HG03064 (cell line): ENCODE measurements around the gene RCL1.

ENCODE experiments used
- ATAC-seq: cut with Tn5 transposase; IDR thresholded peaks from one replicate; pipeline ENCODE4 v1.9.1; 2021; ENCODE audit warnings: low read depth; ENCODE audit not compliant: unreplicated experiment

Gene RCL1

DNA sequence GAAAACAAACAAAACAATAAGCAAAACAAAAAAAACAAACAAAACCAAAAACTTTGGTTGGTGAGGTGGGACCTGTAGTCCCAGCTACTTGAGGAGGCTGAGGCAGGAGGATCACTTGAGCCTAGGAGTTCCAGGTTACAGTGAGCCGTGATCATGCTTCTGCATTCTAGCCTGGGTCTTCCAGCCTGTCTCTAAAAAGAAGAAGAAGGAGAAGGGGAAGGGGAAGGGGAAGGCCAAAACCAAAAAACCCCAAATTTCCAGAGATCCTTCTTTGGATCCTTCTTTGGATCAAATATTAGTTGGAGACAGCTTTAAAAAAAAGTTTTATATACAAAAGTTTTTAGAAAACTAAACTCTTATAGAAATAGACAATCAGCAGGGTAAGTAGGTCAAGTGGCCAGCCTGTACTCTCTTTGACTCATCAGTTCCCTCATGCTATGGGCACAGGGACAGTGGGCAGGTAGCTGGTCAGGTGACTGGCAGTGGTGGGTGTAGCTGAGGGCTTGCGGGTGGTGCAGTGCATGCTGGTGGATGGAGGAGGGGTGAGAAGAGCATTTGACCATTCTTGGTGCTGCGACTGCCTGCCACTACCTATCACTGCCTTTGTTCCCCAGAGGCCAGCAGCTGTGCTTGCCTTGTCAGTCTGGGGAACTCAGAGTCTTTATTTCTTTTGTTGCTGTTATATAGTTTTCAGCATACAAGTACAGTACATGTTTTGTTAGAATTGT lies 12.6 kb downstream of the RCL1 start:
- no peak for ATAC-seq

DNA sequence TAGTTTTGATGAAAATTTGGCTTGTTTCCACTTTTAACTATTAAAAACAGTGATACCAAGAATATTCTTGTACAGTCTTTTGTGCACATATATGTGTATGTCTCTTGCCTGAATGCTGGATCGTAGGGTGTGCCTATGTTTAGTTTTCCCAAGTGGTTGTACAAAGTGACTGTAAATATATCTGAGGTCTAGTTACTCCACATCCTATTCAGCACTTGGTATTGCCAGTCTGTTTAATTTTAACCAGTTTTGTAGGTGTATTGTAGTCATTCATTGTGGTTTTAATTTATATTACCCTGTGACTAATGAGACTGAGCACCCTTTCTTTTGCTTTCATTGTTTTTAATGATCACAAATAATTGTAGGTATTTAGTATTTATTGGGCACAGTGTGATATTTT lies 17.8 kb downstream of the RCL1 start:
- no peak for ATAC-seq

DNA sequence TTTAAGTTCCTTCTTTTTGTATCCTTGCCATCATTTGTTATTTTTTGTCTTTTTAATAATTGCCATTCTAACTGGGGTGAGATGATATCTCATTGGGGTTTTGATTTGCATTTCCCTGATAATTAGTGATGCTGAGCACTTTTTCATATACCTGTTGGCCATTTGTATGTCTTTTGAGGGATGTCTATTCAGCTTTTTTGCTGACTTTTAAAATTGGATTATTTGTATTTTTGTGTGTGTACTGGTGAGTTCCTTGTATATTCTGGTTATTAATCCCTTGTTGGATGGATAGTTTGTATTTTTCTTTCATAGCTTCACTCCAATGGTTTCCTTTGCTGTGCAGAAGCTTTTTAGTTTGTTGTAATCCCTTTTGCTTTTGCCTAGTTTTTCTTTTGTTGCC lies 19.1 kb downstream of the RCL1 start:
- ATAC-seq: no peak

GRCh38 chr9:4812858-4813257 lies 20.1 kb downstream of the RCL1 start:
- ATAC-seq: no peak

GRCh38 chr9:4814913-4815312 lies 22.2 kb downstream of the RCL1 start:
- peak; percentile 51 for ATAC-seq

DNA sequence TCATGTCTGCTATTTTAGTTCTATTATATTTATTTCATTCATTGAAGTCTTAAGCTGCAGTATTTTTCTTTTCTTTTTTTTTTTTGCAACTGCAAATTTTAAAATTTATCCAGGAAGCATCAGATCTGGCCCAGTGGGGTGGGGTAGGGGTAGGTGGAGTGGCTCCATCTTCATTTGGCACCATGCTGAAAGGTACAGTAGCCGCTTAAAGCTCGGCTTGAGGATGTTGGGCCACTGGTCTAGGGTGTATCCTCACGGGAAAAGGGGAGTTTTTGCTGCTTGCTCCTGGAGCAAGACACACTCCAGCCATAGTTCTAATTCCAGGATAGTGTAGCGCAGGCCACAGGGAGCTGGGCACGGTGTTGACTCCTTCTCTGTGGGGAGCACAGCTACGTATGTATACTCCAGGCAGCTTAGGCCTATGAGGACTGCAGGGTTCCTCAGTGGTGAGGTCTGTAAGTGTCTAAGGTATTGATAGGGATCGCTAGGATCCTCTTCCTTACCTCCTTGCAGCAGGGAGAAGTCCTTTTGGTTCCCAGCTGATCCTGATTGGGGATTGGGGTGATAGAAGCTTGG lies 22.7 kb downstream of the RCL1 start:
- no peak for ATAC-seq

DNA sequence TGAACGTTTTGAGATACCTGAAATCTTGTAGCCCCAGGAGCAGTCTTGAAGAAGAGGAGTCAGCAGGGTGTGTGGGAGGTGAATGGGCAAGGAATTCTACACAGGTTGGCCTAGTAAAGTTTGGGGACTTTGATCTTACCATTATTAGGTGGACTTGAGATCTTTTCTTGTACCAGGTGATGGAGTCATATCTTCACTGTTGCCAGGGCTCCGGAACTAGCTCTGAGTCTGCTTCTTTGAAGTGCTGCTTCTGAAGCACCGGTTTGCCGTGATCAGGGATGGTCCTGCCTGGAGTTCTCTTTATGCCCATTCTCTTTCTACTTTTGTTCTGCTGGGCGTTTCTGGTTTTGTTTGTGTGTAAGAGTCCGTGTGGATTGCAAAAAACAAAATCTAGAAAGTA lies 27.4 kb downstream of the RCL1 start:
- no peak for ATAC-seq

DNA sequence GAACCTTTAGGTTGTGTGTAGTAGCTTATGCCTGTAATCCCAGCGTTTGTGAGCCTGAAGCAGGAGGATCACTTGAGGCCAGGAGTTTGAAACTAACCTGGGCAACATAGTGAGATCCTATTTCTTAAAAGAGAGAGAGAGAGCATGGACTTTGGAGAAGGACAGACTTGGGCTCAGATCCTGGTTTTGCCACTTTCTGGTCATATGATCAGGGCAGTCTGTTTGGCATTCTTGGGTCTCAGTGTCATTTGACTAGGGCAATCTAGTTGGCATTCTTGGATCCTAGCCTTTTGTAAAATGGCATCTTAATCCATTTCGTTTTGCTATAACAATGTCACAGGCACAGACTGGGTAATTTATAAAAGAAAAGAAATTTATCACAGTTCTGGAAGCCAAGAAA lies 28.4 kb downstream of the RCL1 start:
- ATAC-seq: no peak

- ATAC-seq: no peak
These were observed 29.3 kb downstream of the RCL1 start for GRCh38 chr9:4822057-4822456.

- no peak for ATAC-seq
These were observed 33.8 kb downstream of the RCL1 start for GRCh38 chr9:4826417-4827166.

GRCh38 chr9:4827224-4827623 lies 34.5 kb downstream of the RCL1 start:
- ATAC-seq: no peak

DNA sequence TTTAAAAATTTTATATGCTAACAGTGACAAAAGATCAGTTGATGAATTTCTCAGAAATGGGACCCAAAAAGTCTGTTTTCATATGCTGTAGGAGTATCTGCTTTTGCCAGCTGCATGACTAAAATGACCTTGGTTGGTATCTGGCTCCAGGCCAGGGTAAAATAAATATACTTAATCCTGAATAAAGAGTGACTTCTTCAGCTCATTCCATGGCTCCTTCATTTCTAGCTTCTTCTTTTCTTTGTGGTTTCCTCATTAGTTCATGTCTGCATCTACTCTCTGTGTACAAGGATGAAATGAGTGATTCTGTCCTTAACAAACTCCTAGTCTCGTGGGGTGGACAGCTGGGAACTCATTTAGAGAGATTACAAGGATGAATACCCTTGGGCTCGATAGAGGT lies 36.0 kb downstream of the RCL1 start:
- ATAC-seq: no peak

GRCh38 chr9:4829969-4830368 lies 37.2 kb downstream of the RCL1 start:
- no peak for ATAC-seq

- no peak for ATAC-seq
These were observed 38.0 kb downstream of the RCL1 start for GRCh38 chr9:4830699-4831098.

DNA sequence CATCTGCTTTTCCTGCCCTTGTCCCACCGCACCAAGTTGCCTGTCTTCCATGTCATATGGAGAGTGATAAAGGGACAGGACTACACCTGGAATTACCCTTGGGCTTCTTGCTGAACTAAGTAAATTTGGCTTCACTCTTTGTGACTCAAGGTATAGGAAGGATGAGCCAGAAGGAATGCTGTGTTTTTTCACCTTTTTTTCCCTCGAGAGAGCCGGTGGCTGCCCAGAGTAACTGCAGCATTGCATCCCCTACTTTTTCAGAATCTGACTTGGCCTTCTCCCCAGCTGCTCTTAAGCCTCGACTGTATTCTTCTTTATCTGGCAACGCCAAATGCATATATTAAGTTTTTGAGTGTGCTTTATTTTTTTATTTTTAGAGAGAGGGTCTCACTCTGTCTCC lies 38.4 kb downstream of the RCL1 start:
- no peak for ATAC-seq

- no peak for ATAC-seq
These were observed 39.2 kb downstream of the RCL1 start for GRCh38 chr9:4831944-4832343.

DNA sequence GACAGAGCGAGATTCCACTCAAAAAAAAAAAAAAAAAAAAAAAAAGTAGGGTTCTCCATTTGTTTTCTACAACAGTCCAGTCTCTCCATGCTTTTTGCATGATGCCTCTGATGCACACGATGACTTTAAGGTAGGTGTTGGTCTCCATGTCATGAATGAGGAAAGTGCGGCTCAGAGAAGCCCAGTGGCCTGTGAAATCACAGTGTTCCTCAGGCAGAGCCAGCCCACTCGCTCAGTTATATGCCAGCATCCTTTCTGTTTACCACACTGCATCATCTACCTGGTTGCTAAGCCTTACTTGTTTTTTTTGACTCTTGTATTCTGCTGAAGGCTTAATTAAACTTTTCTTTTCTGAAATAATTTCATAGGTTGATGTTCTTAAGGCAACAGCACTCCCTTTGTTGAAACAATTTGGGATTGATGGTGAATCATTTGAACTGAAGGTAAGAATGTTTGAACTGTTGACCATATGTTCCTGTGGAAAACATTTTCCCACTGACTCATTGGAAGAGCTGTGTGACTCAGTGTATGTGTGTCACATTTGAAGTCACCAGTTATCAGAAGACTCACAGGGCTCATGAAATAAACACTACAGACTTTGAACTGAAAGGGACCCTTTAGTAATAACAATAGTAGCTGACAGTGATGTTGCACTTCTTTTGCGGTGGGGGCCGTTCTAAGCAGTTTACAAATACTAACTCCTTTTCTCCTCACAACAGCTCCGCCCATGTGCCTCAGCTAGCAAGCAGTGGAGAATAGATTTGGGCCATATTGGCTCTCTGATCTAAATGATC lies 40.2 kb downstream of the RCL1 start:
- no peak for ATAC-seq

DNA sequence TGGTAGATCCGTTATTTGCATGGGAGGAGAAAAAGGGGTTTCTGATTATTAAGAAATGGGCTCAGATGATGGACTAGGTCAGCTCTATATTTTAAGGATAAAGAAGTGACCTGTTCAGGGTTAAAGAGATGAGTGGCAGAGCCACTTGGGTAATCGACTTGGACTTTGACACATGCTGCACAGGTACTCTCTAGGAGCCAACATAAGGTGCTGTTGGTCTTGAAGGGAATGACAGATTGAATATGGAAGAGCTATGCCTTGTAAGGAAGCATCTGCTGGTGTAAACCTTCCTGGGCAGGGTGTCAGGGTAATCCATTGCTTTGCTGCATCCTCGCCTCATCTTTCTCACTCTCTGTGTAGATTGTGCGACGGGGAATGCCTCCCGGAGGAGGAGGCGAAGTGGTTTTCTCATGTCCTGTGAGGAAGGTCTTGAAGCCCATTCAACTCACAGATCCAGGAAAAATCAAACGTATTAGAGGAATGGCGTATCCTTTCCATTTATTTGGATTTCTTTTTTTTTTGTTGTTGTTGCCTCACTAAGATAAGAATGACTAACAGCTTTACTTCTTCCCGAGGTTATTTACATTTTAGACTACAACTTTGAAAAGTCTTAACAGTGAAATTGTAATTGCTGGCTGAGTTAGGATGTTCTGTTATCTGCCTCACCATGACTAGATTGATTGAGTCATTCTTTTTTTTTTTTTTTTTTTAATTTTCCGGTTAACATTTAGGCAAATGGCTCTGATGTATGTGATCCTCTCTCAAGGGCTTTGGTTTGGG lies 41.2 kb downstream of the RCL1 start:
- ATAC-seq: no peak

DNA sequence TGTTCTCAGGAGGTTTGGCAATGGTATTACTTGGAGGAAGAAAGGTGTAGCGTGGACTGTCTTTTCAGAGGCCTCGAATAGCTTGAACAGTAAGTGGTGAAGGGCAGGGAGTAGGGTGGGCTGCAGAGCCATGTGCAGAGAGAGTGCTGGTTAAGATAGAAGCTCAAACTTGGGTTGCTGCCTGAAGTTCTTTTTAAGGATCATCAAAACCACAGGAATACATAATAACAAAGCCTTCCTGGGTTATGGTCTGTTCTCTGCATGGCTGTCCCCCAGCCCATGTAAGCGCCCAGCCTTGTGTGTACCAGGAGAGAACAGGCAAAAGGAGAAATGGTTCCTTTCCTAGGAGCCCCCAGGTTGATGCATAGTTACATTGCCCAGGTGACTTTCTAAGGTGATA lies 43.9 kb downstream of the RCL1 start:
- no peak for ATAC-seq
